ENCODE results near the gene PDE6D. TPM values are rescaled to one million over a fixed set of nuclear protein-coding genes. Genes with fewer than 3 reads are reported as not detected.

PDE6D gene
- total and polyA plus RNA-seq, 2 of the 13 experiments (the other 11 are each of a cell fraction or from before 2014, with no cell fraction given) = 14.1 to 23.2 TPM

DNA sequence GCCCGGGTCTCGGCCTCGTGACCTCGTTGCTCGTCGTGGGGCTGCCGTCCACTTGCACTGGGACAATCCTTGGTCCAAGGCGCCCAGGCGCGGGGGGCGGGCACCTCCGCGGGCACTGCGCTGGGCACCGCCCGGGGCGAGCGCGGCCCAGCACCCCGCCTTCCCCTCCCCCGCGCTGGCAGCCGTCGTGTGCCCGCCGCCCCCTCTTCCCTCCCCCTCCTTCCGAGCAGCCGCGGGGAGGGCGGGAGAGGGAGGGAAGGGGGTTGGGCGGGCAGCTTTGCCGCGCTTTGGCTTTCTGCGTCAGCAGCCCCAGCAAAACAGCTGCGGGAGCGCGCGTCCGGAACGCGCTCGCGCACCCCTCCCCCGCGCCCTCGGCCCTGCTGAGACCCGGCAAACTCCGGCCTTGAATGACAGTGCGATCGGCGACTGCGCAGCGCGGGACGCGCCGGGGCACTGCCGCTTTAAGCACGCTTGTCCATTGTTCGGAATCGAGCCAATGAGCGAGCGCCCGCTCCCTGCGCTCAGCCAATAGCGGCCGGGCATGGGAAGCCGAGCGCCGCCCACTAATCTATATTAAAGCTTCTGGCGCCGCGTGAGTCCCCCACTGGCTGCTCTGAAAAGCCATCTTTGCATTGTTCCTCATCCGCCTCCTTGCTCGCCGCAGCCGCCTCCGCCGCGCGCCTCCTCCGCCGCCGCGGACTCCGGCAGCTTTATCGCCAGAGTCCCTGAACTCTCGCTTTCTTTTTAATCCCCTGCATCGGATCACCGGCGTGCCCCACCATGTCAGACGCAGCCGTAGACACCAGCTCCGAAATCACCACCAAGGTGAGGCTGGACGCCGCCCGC lies 72.9 kb downstream of the PDE6D start, which contains the start of gene PTMA (continued):
- TF ChIP-seq, protein P1, sequence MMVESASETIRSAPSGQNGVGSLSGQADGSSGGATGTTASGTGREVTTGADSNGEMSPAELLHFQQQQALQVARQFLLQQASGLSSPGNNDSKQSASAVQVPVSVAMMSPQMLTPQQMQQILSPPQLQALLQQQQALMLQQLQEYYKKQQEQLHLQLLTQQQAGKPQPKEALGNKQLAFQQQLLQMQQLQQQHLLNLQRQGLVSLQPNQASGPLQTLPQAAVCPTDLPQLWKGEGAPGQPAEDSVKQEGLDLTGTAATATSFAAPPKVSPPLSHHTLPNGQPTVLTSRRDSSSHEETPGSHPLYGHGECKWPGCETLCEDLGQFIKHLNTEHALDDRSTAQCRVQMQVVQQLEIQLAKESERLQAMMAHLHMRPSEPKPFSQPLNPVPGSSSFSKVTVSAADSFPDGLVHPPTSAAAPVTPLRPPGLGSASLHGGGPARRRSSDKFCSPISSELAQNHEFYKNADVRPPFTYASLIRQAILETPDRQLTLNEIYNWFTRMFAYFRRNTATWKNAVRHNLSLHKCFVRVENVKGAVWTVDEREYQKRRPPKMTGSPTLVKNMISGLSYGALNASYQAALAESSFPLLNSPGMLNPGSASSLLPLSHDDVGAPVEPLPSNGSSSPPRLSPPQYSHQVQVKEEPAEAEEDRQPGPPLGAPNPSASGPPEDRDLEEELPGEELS (CRISPR knock-in tag; IDR thresholded peaks at IDR 0.05) = peak; percentile 61
- TF ChIP-seq, protein P2, sequence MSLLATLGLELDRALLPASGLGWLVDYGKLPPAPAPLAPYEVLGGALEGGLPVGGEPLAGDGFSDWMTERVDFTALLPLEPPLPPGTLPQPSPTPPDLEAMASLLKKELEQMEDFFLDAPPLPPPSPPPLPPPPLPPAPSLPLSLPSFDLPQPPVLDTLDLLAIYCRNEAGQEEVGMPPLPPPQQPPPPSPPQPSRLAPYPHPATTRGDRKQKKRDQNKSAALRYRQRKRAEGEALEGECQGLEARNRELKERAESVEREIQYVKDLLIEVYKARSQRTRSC (CRISPR knock-in tag; IDR thresholded peaks at IDR 0.05; ENCODE audit: low read depth) = no peak; the same call in 1 of the 2 replicates
- TF ChIP-seq SIN3B (IDR thresholded peaks at IDR 0.05; ENCODE audit: low read length) = peak; percentile 60; the same call in 1 of the 2 replicates
- TF ChIP-seq ZFP36L1 (CRISPR knock-in tag; IDR thresholded peaks at IDR 0.05) = 0 out of 2 replicates have a peak, but pooled peaks have one; percentile 56
- peak; percentile 90 for TF ChIP-seq KDM2A (CRISPR knock-in tag; IDR thresholded peaks at IDR 0.05; ENCODE audit: borderline replicate concordance, low read depth)
- TF ChIP-seq, protein P3, sequence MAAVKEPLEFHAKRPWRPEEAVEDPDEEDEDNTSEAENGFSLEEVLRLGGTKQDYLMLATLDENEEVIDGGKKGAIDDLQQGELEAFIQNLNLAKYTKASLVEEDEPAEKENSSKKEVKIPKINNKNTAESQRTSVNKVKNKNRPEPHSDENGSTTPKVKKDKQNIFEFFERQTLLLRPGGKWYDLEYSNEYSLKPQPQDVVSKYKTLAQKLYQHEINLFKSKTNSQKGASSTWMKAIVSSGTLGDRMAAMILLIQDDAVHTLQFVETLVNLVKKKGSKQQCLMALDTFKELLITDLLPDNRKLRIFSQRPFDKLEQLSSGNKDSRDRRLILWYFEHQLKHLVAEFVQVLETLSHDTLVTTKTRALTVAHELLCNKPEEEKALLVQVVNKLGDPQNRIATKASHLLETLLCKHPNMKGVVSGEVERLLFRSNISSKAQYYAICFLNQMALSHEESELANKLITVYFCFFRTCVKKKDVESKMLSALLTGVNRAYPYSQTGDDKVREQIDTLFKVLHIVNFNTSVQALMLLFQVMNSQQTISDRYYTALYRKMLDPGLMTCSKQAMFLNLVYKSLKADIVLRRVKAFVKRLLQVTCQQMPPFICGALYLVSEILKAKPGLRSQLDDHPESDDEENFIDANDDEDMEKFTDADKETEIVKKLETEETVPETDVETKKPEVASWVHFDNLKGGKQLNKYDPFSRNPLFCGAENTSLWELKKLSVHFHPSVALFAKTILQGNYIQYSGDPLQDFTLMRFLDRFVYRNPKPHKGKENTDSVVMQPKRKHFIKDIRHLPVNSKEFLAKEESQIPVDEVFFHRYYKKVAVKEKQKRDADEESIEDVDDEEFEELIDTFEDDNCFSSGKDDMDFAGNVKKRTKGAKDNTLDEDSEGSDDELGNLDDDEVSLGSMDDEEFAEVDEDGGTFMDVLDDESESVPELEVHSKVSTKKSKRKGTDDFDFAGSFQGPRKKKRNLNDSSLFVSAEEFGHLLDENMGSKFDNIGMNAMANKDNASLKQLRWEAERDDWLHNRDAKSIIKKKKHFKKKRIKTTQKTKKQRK (IDR thresholded peaks at IDR 0.05; ENCODE audit: low read length) = no peak
- peak; percentile 41; the same call in 1 of the 2 replicates for TF ChIP-seq ZNF792 (CRISPR knock-in tag; IDR thresholded peaks at IDR 0.05)
- peak; percentile 86 for TF ChIP-seq ZNF788 (CRISPR knock-in tag; IDR thresholded peaks at IDR 0.05; ENCODE audit: borderline replicate concordance)
- TF ChIP-seq MTA1 (CRISPR knock-in tag; IDR thresholded peaks at IDR 0.05; ENCODE audit: borderline replicate concordance) = no peak; the same call in 1 of the 2 replicates
- TF ChIP-seq MBNL3 (CRISPR knock-in tag; conservative IDR thresholded peaks at IDR 0.05) = no peak
- TF ChIP-seq, protein P4, sequence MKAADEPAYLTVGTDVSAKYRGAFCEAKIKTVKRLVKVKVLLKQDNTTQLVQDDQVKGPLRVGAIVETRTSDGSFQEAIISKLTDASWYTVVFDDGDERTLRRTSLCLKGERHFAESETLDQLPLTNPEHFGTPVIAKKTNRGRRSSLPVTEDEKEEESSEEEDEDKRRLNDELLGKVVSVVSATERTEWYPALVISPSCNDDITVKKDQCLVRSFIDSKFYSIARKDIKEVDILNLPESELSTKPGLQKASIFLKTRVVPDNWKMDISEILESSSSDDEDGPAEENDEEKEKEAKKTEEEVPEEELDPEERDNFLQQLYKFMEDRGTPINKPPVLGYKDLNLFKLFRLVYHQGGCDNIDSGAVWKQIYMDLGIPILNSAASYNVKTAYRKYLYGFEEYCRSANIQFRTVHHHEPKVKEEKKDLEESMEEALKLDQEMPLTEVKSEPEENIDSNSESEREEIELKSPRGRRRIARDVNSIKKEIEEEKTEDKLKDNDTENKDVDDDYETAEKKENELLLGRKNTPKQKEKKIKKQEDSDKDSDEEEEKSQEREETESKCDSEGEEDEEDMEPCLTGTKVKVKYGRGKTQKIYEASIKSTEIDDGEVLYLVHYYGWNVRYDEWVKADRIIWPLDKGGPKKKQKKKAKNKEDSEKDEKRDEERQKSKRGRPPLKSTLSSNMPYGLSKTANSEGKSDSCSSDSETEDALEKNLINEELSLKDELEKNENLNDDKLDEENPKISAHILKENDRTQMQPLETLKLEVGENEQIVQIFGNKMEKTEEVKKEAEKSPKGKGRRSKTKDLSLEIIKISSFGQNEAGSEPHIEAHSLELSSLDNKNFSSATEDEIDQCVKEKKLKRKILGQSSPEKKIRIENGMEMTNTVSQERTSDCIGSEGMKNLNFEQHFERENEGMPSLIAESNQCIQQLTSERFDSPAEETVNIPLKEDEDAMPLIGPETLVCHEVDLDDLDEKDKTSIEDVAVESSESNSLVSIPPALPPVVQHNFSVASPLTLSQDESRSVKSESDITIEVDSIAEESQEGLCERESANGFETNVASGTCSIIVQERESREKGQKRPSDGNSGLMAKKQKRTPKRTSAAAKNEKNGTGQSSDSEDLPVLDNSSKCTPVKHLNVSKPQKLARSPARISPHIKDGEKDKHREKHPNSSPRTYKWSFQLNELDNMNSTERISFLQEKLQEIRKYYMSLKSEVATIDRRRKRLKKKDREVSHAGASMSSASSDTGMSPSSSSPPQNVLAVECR (CRISPR knock-in tag; IDR thresholded peaks at IDR 0.05; ENCODE audit: borderline replicate concordance) = peak; percentile 70
- TF ChIP-seq IKZF4 (CRISPR knock-in tag; IDR thresholded peaks at IDR 0.05; ENCODE audit: borderline replicate concordance, low read depth, not compliant biosample characterization) = no peak
- no peak for TF ChIP-seq ZNF24 (IDR thresholded peaks at IDR 0.05)
- TF ChIP-seq, protein P5, sequence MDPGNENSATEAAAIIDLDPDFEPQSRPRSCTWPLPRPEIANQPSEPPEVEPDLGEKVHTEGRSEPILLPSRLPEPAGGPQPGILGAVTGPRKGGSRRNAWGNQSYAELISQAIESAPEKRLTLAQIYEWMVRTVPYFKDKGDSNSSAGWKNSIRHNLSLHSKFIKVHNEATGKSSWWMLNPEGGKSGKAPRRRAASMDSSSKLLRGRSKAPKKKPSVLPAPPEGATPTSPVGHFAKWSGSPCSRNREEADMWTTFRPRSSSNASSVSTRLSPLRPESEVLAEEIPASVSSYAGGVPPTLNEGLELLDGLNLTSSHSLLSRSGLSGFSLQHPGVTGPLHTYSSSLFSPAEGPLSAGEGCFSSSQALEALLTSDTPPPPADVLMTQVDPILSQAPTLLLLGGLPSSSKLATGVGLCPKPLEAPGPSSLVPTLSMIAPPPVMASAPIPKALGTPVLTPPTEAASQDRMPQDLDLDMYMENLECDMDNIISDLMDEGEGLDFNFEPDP (CRISPR knock-in tag; conservative IDR thresholded peaks at IDR 0.05) = no peak
